CD14-positive monocyte (primary cell): ENCODE results near the gene PIP4K2B. TPM values are rescaled to one million over a fixed set of nuclear protein-coding genes. Genes with fewer than 3 reads are reported as not detected.

ENCODE experiments used
- DNase-seq, 3 donors: peaks; one replicate each; pipeline ENCODE4 v3.0.0-alpha.2; 2011 to 2022
- H2AFZ ChIP-seq: 2 replicates; pipeline ENCODE4 v1.6.0; 2012; ENCODE audit warnings: mild to moderate bottlenecking, low read depth, low read length, inconsistent platforms; ENCODE audit not compliant: insufficient read depth, poor library complexity, severe bottlenecking
- H3K27ac ChIP-seq, 2 donors: 1 replicate in 1 of 2; 2 replicates in 1 of 2; pipeline ENCODE4 v1.5.1; 2012 to 2013; ENCODE audit warnings: low read length in 2 of 2, control low read depth in 1 of 2, inconsistent platforms in 1 of 2, low read depth in 1 of 2, mild to moderate bottlenecking in 1 of 2
- H3K27me3 ChIP-seq, 2 donors: one replicate each; pipeline versions ENCODE4 v1.6.0 to v1.6.1; 2011 to 2013; ENCODE audit warnings: low read length in 2 of 2; ENCODE audit not compliant: control insufficient read depth in 2 of 2, insufficient read depth in 2 of 2
- H3K36me3 ChIP-seq, 2 donors: replicated peaks in 1 of 2; 1 replicate in 1 of 2; 2 replicates in 1 of 2; pipeline versions ENCODE4 v1.5.1 to v1.6.1; 2012 to 2013; ENCODE audit warnings: low read length in 2 of 2, control low read depth in 1 of 2, inconsistent platforms in 1 of 2, mild to moderate bottlenecking in 1 of 2; ENCODE audit not compliant: insufficient read depth in 2 of 2, control insufficient read depth in 1 of 2
- H3K4me1 ChIP-seq, 2 donors: 1 replicate in 1 of 2; 2 replicates in 1 of 2; pipeline versions ENCODE4 v1.5.1 to v1.6.1; 2012 to 2013; ENCODE audit warnings: low read length in 2 of 2, control low read depth in 1 of 2, inconsistent platforms in 1 of 2, mild to moderate bottlenecking in 1 of 2, moderate library complexity in 1 of 2; ENCODE audit not compliant: insufficient read depth in 2 of 2, control insufficient read depth in 1 of 2
- H3K4me2 ChIP-seq: replicated peaks from 2 replicates; pipeline ENCODE3; 2012; ENCODE audit warnings: low read length, moderate library complexity, mild to moderate bottlenecking; ENCODE audit not compliant: poor library complexity, severe bottlenecking; ENCODE audit errors: extremely low read depth
- H3K4me3 ChIP-seq, 3 experiments: fragments of 200-600 bp in 1 of 3; sonication (generic) in 1 of 3; replicated peaks in 1 of 3; 1 replicate in 2 of 3; 2 replicates in 1 of 3; pipeline ENCODE4 v1.5.1; 2011 to 2013; ENCODE audit warnings: low read length in 3 of 3, mild to moderate bottlenecking in 3 of 3, control low read depth in 2 of 3, low read depth in 2 of 3, inconsistent platforms in 1 of 3, moderate library complexity in 1 of 3
- H3K79me2 ChIP-seq: 2 replicates; pipeline ENCODE4 v1.6.0; 2012; ENCODE audit warnings: mild to moderate bottlenecking, control low read depth, inconsistent platforms, low read length, moderate library complexity; ENCODE audit not compliant: insufficient read depth
- H3K9ac ChIP-seq: 2 replicates; pipeline ENCODE4 v1.6.0; 2017; ENCODE audit warnings: low read length, mild to moderate bottlenecking; ENCODE audit not compliant: insufficient read depth, poor library complexity, severe bottlenecking
- H3K9me3 ChIP-seq, 2 donors: replicated peaks in 1 of 2; 1 replicate in 1 of 2; 2 replicates in 1 of 2; pipeline versions ENCODE4 v1.5.1 to v1.6.1; 2012 to 2013; ENCODE audit warnings: low read length in 2 of 2, control low read depth in 1 of 2; ENCODE audit not compliant: control insufficient read depth in 1 of 2, insufficient read depth in 1 of 2
- H4K20me1 ChIP-seq: 2 replicates; pipeline ENCODE4 v1.6.0; 2012; ENCODE audit warnings: mild to moderate bottlenecking, low read length, control low read depth, moderate library complexity; ENCODE audit not compliant: insufficient read depth
- H3K27ac Mint-ChIP-seq, 7 donors: one replicate each; pipeline ENCODE4 v1.8.0; 2020; ENCODE audit warnings: mild to moderate bottlenecking in 7 of 7, mixed read lengths in 7 of 7, moderate library complexity in 6 of 7, inconsistent platforms in 2 of 7
- H3K27me3 Mint-ChIP-seq, 3 donors: one replicate each; pipeline ENCODE4 v1.8.0; 2021 to 2022; ENCODE audit warnings: low read depth in 3 of 3, mild to moderate bottlenecking in 3 of 3, mixed read lengths in 3 of 3, moderate library complexity in 3 of 3, inconsistent platforms in 1 of 3
- H3K36me3 Mint-ChIP-seq, 2 donors: one replicate each; pipeline ENCODE4 v1.8.0; 2020; ENCODE audit warnings: mixed read lengths in 2 of 2, inconsistent platforms in 1 of 2, mild to moderate bottlenecking in 1 of 2
- H3K4me1 Mint-ChIP-seq: one replicate; pipeline ENCODE4 v1.8.0; 2020; ENCODE audit warnings: mild to moderate bottlenecking, mixed read lengths
- H3K4me3 Mint-ChIP-seq, 2 donors: one replicate each; pipeline ENCODE4 v1.8.0; 2020; ENCODE audit warnings: mild to moderate bottlenecking in 2 of 2, mixed read lengths in 2 of 2, moderate library complexity in 1 of 2
- H3K9me3 Mint-ChIP-seq, 7 donors: one replicate each; pipeline ENCODE4 v1.8.0; 2020 to 2022; ENCODE audit warnings: mixed read lengths in 7 of 7, mild to moderate bottlenecking in 6 of 7, moderate library complexity in 6 of 7, inconsistent platforms in 2 of 7
- CTCF ChIP-seq: fragments of 200-600 bp; IDR thresholded peaks from one replicate; pipeline ENCODE4 v1.8.0; 2022; ENCODE audit warnings: antibody characterized with exemption, mild to moderate bottlenecking
- WGBS: methylation state at CpG from one replicate; pipeline ENCODE4 v1.1.5; 2013; ENCODE audit warnings: missing lambda C conversion rate; ENCODE audit not compliant: insufficient coverage; 5-methylcytosine and 5-hydroxymethylcytosine counted together
- intact Hi-C, 2 donors: fragments of 100-400 bp; cut with micrococcal nuclease; formaldehyde crosslinking; loops; one replicate each; pipeline versions ENCODE4 v1.15.0 to v1.15.1; 2023
- polyA plus RNA-seq, 3 donors: library from polyadenylated mRNA; depleted of rRNA in 1 of 3; unstranded in 2 of 3; stranded (reverse) in 1 of 3; fragments of 300-500 nt in 2 of 3; fragments of >200 nt in 1 of 3; fragmentation: Illumina TruSeq in 2 of 3; gene quantifications; 1 replicate in 2 of 3; 2 replicates in 1 of 3; pipeline ENCODE4 v1.2.3, GENCODE V29; 2012 to 2021

Gene PIP4K2B
- polyA plus RNA-seq, 3 donors, result 4.4 to 20.2 (median 4.6) TPM

DNA sequence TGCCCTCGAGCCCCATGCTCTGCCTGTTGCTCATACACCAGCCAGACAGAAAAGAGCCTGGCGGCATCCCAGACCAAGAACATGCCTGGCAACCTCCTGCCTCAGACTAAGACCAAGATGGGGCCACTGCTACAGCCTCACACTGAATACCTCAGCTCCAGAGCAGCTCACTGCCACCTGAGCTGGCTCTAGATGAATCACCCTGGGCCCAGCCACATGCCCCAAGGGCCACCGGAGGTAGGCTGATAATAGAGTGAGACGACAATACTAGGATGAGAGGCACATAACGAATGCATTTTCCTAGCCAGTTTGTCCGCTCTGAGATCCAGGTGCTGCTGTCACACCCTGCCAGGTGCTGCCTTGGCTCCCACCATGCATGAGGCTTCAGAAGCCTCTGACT is 13.0 kb downstream of the PIP4K2B start:
- Mint-ChIP-seq H3K27me3 (no peaks in the 10 kb centered on the region), H3K4me1 (no peaks in the 10 kb centered on the region), H3K9me3 (peaks cover 0 to 2% (median 0%) of the 10 kb centered on the region in 7 donors), H3K4me3 (no peak overlapping the region), H3K36me3 (peaks cover 41 to 69% of the 10 kb centered on the region in 2 donors), H3K27ac (no peak overlapping the region)
- 86% methylated on average over 6 of the region's 6 CpGs for WGBS
- Histone ChIP-seq H3K27me3 (no peaks in the 10 kb centered on the region), H2AFZ (no peak overlapping the region), H3K9ac (no peak overlapping the region), H3K4me3 (no peak overlapping the region), H4K20me1 (peaks cover 23% of the 10 kb centered on the region), H3K4me2 (no peak overlapping the region), H3K9me3 (no peaks in the 10 kb centered on the region), H3K27ac (no peak overlapping the region), H3K4me1 (no peaks in the 10 kb centered on the region), H3K36me3 (peaks cover 50 to 65% of the 10 kb centered on the region in 2 donors), H3K79me2 (peaks cover 13% of the 10 kb centered on the region)
- intact Hi-C loops, result no loop called here
- no peak for TF ChIP-seq CTCF
- no peak for DNase-seq

DNA sequence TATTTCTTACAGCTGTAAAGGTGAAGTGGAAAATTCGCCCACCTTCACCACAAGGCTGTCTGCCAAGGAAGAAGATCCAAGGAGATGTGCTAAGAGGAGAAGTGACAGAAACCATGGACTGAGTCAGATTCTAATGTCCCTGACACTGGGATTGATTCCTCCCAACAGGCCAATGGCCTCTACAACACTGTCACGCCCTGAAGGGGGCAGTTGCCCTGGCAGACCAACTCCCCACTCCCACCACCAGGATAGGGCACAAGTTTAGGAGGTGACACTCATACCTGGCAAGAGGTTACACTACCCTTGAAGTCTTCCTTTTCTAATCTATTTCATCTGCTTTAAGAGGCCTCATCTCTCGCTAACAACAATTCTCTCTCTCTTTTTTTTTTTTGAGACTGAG is 16.1 kb downstream of the PIP4K2B start:
- H3K36me3 Mint-ChIP-seq, result peaks cover 68 to 91% of the 10 kb centered on the region in 2 donors
- H3K27me3 Mint-ChIP-seq, result no peaks in the 10 kb centered on the region
- no peak overlapping the region for H2AFZ ChIP-seq
- 90% methylated on average over 2 of the region's 3 CpGs for WGBS
- H3K9ac ChIP-seq, result no peak overlapping the region
- no peak overlapping the region for H3K27ac ChIP-seq
- H3K27ac Mint-ChIP-seq, result no peak overlapping the region
- intact Hi-C loops, result no loop called here
- H3K4me3 ChIP-seq, result no peak overlapping the region
- no peak overlapping the region for H3K4me2 ChIP-seq
- H3K27me3 ChIP-seq, result no peaks in the 10 kb centered on the region
- DNase-seq, result no peak
- H3K9me3 Mint-ChIP-seq, result no peaks in the 10 kb centered on the region
- H3K4me1 ChIP-seq, result no peaks in the 10 kb centered on the region
- TF ChIP-seq CTCF, result no peak
- H3K4me1 Mint-ChIP-seq, result no peaks in the 10 kb centered on the region
- H3K4me3 Mint-ChIP-seq, result no peak overlapping the region
- H4K20me1 ChIP-seq, result peaks cover 5% of the 10 kb centered on the region
- no peaks in the 10 kb centered on the region for H3K9me3 ChIP-seq
- no peaks in the 10 kb centered on the region for H3K79me2 ChIP-seq
- peaks cover 82 to 91% of the 10 kb centered on the region in 2 donors for H3K36me3 ChIP-seq
